LNCaP clone FGC (cell line): ENCODE measurements around the gene DCAF6.
A peak's percentile ranks its signal among the peaks of the same experiment; 100 is the strongest.

ENCODE experiments used
- DNase-seq: peaks from one replicate; pipeline ENCODE4 v3.0.0-alpha.2; 2011; ENCODE audit warnings: low read depth
- H3K4me3 ChIP-seq: 2 replicates; pipeline ENCODE4 v1.5.1; 2011; ENCODE audit warnings: mild to moderate bottlenecking, low read depth, low read length, control low read depth
- TF ChIP-seq, protein P1 (sequence below): IDR thresholded peaks from 2 replicates; pipeline ENCODE4 v1.5.1; 2012; ENCODE audit warnings: mild to moderate bottlenecking; ENCODE audit not compliant: control insufficient read depth, insufficient read depth; ENCODE audit errors: extremely low read depth

The DCAF6 gene

DNA sequence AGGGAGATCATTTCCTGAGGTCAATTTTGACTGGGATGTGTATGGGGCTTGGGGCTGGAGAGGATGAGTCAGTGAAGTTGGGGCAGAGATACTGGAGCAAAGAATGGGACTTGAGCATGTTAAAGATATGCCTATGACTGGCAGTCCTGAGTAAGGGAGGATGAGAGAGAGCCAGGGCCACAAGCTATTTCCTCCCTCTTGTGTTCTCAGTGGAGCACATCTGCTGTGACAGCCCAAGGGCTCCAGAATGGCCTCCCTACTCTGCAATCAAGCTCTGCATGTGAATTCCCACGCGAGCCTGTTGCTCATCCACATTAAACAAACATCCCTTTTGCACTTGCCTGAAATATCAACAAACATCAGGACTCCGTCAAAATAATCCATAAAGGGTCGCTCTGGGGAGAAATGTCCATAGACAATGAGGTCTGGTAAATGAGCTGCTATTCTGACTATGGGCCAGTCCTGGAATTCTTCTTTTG, 31.8 kb upstream of the DCAF6 start:
- H3K4me3 ChIP-seq = no peak overlapping the region
- DNase-seq = no peak
- TF ChIP-seq, protein P1, sequence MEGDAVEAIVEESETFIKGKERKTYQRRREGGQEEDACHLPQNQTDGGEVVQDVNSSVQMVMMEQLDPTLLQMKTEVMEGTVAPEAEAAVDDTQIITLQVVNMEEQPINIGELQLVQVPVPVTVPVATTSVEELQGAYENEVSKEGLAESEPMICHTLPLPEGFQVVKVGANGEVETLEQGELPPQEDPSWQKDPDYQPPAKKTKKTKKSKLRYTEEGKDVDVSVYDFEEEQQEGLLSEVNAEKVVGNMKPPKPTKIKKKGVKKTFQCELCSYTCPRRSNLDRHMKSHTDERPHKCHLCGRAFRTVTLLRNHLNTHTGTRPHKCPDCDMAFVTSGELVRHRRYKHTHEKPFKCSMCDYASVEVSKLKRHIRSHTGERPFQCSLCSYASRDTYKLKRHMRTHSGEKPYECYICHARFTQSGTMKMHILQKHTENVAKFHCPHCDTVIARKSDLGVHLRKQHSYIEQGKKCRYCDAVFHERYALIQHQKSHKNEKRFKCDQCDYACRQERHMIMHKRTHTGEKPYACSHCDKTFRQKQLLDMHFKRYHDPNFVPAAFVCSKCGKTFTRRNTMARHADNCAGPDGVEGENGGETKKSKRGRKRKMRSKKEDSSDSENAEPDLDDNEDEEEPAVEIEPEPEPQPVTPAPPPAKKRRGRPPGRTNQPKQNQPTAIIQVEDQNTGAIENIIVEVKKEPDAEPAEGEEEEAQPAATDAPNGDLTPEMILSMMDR = no peak

DNA sequence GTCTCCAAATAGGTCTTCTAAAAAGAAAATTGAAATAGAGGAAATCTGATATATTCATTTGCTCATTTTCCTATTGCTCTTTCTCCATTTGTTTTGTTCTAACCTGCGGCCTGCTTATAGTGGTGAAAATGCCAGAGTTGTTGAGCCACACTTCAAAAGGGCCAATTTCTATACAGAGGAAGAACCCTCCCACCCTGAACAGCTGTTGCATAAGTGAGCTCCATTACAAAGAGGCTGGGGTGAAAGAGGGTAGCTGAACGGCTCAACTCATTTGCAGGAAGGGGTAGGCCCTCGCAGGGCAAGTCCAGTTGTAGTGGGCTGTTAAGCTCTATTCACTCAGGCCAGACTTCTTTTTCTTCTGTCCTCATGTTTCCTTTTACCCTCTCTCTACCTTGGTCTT, 31.3 kb upstream of the DCAF6 start:
- TF ChIP-seq, protein P1 = no peak
- DNase-seq = no peak
- H3K4me3 ChIP-seq = no peak overlapping the region

DNA sequence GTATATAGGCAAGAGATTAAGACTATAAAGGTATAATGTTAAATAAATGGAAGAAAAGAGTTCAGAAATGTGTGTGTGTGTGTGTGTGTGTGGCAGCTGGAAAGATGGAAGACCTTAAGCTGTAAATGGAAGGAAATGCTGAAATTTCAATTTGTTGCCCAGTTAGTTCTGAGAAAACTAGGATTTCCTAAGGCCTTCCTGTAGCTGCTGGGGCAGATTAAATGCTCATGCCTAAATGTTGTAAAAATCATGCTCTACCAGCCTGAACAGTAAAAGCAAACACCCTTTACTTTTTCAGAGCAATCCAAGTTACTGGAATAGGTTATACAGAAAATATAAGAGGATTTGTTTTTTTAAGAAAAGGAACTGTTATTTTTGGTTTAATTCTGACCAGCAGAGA, 30.8 kb upstream of the DCAF6 start:
- no peak overlapping the region for H3K4me3 ChIP-seq
- DNase-seq = no peak
- TF ChIP-seq, protein P1 = no peak

- DNase-seq = no peak
- TF ChIP-seq, protein P1 = no peak
- no peak overlapping the region for H3K4me3 ChIP-seq
These were observed 26.7 kb upstream of the DCAF6 start for GRCh38 chr1:167909691-167910180.

GRCh38 chr1:167910530-167910929, 26.0 kb upstream of the DCAF6 start:
- no peak for DNase-seq
- 0 out of 2 replicates have a peak overlapping the region, but pooled peaks have one; percentile 11 for H3K4me3 ChIP-seq
- TF ChIP-seq, protein P1 = no peak

DNA sequence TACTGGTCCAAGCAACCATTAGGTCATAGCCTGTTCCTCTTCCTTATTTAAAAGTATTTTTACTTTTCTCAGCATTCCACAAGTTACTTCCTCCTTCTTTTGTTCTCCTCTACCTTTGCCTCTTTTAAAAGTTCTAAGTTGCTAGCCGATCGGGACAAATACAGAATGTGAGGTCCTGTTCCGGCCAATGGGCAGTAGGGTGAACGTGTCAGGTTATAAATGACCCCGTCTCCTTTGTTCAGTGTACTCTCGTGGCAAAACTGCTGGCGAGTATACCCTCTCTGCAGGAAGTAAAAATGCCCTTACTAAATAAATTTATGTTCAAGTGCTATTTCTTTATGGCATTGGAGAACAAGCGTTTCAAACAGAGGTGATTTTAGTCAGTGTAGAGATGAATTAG, 25.1 kb upstream of the DCAF6 start:
- TF ChIP-seq, protein P1 = no peak
- peak; percentile 63 for DNase-seq
- no peak overlapping the region for H3K4me3 ChIP-seq

DNA sequence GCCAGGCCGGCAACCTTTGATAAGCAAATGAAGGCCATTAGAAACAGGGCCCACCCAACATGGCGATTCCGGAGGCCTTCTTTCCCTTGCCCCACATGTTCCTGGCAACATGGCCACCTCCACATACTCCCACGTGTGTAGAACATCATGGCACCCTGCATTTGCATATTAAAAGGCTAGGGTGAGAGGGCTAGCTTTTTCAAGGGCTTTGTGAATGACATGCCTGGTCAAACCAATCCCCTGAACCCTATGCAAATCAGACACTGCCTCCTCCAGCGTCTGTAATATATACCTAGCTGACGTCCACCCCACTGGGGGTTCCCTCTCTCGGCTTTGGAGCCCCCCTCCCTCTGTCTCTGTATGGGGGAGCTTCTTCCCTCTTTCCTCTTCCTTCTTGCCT, 24.2 kb upstream of the DCAF6 start:
- DNase-seq = no peak
- TF ChIP-seq, protein P1 = no peak

More for the DNA sequence above, 24.2 kb upstream of the DCAF6 start:
- no peak overlapping the region for H3K4me3 ChIP-seq
